ENCODE data around the gene SPDEF.

DNA sequence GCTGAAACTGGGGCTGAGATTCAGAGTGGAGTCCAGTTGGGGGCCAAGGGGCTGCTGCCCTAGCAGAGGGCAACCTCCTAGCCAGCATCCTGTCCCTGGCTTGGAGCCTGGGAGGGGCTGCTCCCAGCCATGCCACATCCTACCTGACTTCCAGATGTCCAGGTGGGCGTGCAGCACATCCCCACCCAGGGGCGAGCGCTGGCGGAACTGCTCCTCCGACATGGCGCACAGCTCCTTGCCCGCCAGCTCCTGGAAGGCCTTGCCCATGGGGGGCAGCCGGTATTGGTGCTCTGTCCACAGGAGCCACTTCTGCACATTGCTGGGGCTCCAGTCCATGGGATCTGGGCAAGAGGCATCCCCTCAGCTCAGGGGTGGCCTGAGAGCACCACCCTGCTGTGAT is 15.3 kb downstream of the SPDEF start:
- TF ChIP-seq EZH2 (IDR thresholded peaks at IDR 0.05; ENCODE audit: low read depth) = no peak
- TF ChIP-seq, protein P1, sequence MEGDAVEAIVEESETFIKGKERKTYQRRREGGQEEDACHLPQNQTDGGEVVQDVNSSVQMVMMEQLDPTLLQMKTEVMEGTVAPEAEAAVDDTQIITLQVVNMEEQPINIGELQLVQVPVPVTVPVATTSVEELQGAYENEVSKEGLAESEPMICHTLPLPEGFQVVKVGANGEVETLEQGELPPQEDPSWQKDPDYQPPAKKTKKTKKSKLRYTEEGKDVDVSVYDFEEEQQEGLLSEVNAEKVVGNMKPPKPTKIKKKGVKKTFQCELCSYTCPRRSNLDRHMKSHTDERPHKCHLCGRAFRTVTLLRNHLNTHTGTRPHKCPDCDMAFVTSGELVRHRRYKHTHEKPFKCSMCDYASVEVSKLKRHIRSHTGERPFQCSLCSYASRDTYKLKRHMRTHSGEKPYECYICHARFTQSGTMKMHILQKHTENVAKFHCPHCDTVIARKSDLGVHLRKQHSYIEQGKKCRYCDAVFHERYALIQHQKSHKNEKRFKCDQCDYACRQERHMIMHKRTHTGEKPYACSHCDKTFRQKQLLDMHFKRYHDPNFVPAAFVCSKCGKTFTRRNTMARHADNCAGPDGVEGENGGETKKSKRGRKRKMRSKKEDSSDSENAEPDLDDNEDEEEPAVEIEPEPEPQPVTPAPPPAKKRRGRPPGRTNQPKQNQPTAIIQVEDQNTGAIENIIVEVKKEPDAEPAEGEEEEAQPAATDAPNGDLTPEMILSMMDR (conservative IDR thresholded peaks at IDR 0.05) = no peak
